OCI-LY7 (cell line): ENCODE data around the gene SNX15.

Experiments used
- CTCF ChIP-seq: fragments of 200-600 bp; sonication (generic); conservative IDR thresholded peaks from 2 replicates; pipeline ENCODE4 v1.5.1; 2014; ENCODE audit warnings: mild to moderate bottlenecking, antibody characterized with exemption, low read length, moderate library complexity, mixed read lengths
- EZH2phosphoT487 ChIP-seq: fragments of 200-600 bp; sonication (generic); IDR thresholded peaks from 2 replicates; pipeline ENCODE4 v1.6.1; 2018; ENCODE audit warnings: low read depth, borderline replicate concordance, mild to moderate bottlenecking, mixed run types, antibody characterized with exemption, low read length, moderate library complexity, mixed read lengths

DNA sequence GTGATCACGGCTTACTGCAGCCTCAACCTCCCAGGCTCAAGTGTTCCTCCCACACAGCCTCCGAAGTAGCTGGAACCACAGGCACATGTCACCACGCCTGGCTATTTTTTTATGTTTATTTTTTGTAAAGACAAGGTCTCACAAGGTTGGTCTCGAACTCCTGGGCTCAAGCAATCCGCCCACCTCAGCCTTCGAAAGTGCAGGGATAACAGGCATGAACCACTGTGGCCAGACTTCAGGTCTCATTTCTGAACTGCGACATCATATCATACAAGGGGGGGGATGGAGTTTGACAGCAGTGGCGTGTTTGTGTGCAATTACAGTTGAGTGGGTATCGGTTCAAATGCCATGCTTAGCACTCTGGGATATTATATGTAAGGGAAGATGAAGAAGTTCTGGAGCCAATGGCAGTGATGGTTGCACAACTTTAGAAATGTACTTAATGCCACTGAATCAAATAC is 24.2 kb downstream of the SNX15 start:
- TF ChIP-seq CTCF, result no peak
- TF ChIP-seq EZH2phosphoT487, result no peak
